ENCODE data around the gene WNT3.
A peak's percentile ranks its signal among the peaks of the same experiment; 100 is the strongest.
"Not testable (repeated sequence)": the region's sequence is repeated elsewhere in the genome, so short reads cannot be mapped to it uniquely, and the experiment has no call there.

Gene WNT3

GRCh38 chr17:46818316-46818928 is at the start of gene WNT3:
Gene WNT3, minus strand, starts transcription at chr17:46818692. Its CDS starts 95 bp downstream, at chr17:46818597.
- DNase-seq: peak; percentile 16

- DNase-seq: no peak
Observed at GRCh38 chr17:46866747-46867146, 48.3 kb upstream of the WNT3 start.

GRCh38 chr17:46866325-46866724 is 47.8 kb upstream of the WNT3 start:
- no peak for DNase-seq

GRCh38 chr17:46865100-46865499 is 46.6 kb upstream of the WNT3 start:
- no peak for DNase-seq

GRCh38 chr17:46863383-46864121 is 45.1 kb upstream of the WNT3 start:
- no peak for DNase-seq

- DNase-seq: no peak
Observed at GRCh38 chr17:46862949-46863348, 44.5 kb upstream of the WNT3 start.

GRCh38 chr17:46859996-46860395 is 41.5 kb upstream of the WNT3 start:
- no peak for DNase-seq

GRCh38 chr17:46857600-46857999 is 39.1 kb upstream of the WNT3 start:
- DNase-seq: no peak

GRCh38 chr17:46854948-46855347 is 36.5 kb upstream of the WNT3 start:
- DNase-seq: no peak

GRCh38 chr17:46854515-46854914 is 36.0 kb upstream of the WNT3 start:
- DNase-seq: no peak

GRCh38 chr17:46853896-46854444 is 35.5 kb upstream of the WNT3 start:
- DNase-seq: no peak

- DNase-seq: peak; percentile 85
Observed at GRCh38 chr17:46851029-46851741, 32.7 kb upstream of the WNT3 start, which contains the start of gene WNT9B. Gene WNT9B, plus strand, starts transcription at chr17:46851583. Its CDS starts 56 bp downstream, at chr17:46851639.

GRCh38 chr17:46850688-46851028 is 32.2 kb upstream of the WNT3 start:
- no peak for DNase-seq

- no peak for DNase-seq
Observed at GRCh38 chr17:46848534-46848933, 30.0 kb upstream of the WNT3 start.

GRCh38 chr17:46847204-46848191 is 29.0 kb upstream of the WNT3 start:
- DNase-seq: no peak

GRCh38 chr17:46842835-46843234 is 24.3 kb upstream of the WNT3 start:
- DNase-seq: no peak

- no peak for DNase-seq
Observed at GRCh38 chr17:46841561-46842379, 23.3 kb upstream of the WNT3 start.

GRCh38 chr17:46840596-46840995 is 22.1 kb upstream of the WNT3 start:
- not testable (repeated sequence) for DNase-seq

GRCh38 chr17:46839211-46839610 is 20.7 kb upstream of the WNT3 start:
- DNase-seq: no peak

- no peak for DNase-seq
Observed at GRCh38 chr17:46837521-46837920, 19.0 kb upstream of the WNT3 start.

- no peak for DNase-seq
Observed at GRCh38 chr17:46836500-46836899, 18.0 kb upstream of the WNT3 start.

GRCh38 chr17:46834846-46835245 is 16.4 kb upstream of the WNT3 start:
- DNase-seq: no peak
